Skeletal muscle satellite cell (primary cell): ENCODE data around the gene ASB1.

Experiments used
- H3K27me3 ChIP-seq: 2 replicates; pipeline ENCODE4 v1.7.0; 2013; ENCODE audit warnings: low read length; ENCODE audit not compliant: control insufficient read depth, insufficient read depth
- H3K36me3 ChIP-seq: 2 replicates; pipeline ENCODE4 v1.7.0; 2013; ENCODE audit warnings: mild to moderate bottlenecking, control low read depth, low read length; ENCODE audit not compliant: insufficient read depth
- H3K4me1 ChIP-seq: 2 replicates; pipeline ENCODE4 v1.7.0; 2013; ENCODE audit warnings: low read length; ENCODE audit not compliant: control insufficient read depth, insufficient read depth
- H3K4me2 ChIP-seq: 2 replicates; pipeline ENCODE4 v1.7.0; 2013; ENCODE audit warnings: mild to moderate bottlenecking, low read length
- H3K4me3 ChIP-seq: 2 replicates; pipeline ENCODE4 v1.7.0; 2013; ENCODE audit warnings: low read length
- H3K9ac ChIP-seq: 2 replicates; pipeline ENCODE4 v1.7.0; 2013; ENCODE audit warnings: mild to moderate bottlenecking, low read depth, low read length, moderate library complexity
- H3K9me3 ChIP-seq: replicated peaks from 2 replicates; pipeline ENCODE4 v1.7.0; 2013; ENCODE audit warnings: mild to moderate bottlenecking, control low read depth, low read length

Gene ASB1

GRCh38 chr2:238483656-238484055, 56.9 kb downstream of the ASB1 start:
- no peak overlapping the region for H3K4me3 ChIP-seq
- no peaks in the 10 kb centered on the region for H3K36me3 ChIP-seq
- H3K9me3 ChIP-seq: peaks cover 8% of the 10 kb centered on the region
- H3K4me1 ChIP-seq: no peaks in the 10 kb centered on the region
- H3K9ac ChIP-seq: no peak overlapping the region
- H3K27me3 ChIP-seq: no peaks in the 10 kb centered on the region
- H3K4me2 ChIP-seq: no peak overlapping the region

- Histone ChIP-seq H3K27me3 (no peaks in the 10 kb centered on the region), H3K4me1 (no peaks in the 10 kb centered on the region), H3K9ac (no peak overlapping the region), H3K4me3 (no peak overlapping the region), H3K4me2 (no peak overlapping the region), H3K36me3 (no peaks in the 10 kb centered on the region), H3K9me3 (peaks cover 6% of the 10 kb centered on the region)
These were observed 58.1 kb downstream of the ASB1 start for GRCh38 chr2:238484522-238485452.

GRCh38 chr2:238486123-238486848, 59.6 kb downstream of the ASB1 start:
- no peak overlapping the region for H3K4me3 ChIP-seq
- H3K4me2 ChIP-seq: no peak overlapping the region
- no peaks in the 10 kb centered on the region for H3K36me3 ChIP-seq
- no peaks in the 10 kb centered on the region for H3K9me3 ChIP-seq
- H3K27me3 ChIP-seq: no peaks in the 10 kb centered on the region
- no peak overlapping the region for H3K9ac ChIP-seq
- no peaks in the 10 kb centered on the region for H3K4me1 ChIP-seq

GRCh38 chr2:238487134-238487533, 60.4 kb downstream of the ASB1 start:
- H3K4me2 ChIP-seq: no peak overlapping the region
- H3K9ac ChIP-seq: no peak overlapping the region
- H3K4me1 ChIP-seq: no peaks in the 10 kb centered on the region
- H3K36me3 ChIP-seq: no peaks in the 10 kb centered on the region
- H3K27me3 ChIP-seq: no peaks in the 10 kb centered on the region
- no peaks in the 10 kb centered on the region for H3K9me3 ChIP-seq
- no peak overlapping the region for H3K4me3 ChIP-seq

GRCh38 chr2:238487652-238488346, 61.1 kb downstream of the ASB1 start:
- H3K36me3 ChIP-seq: no peaks in the 10 kb centered on the region
- no peaks in the 10 kb centered on the region for H3K4me1 ChIP-seq
- H3K9ac ChIP-seq: no peak overlapping the region
- H3K27me3 ChIP-seq: no peaks in the 10 kb centered on the region
- no peak overlapping the region for H3K4me3 ChIP-seq
- H3K9me3 ChIP-seq: no peaks in the 10 kb centered on the region
- no peak overlapping the region for H3K4me2 ChIP-seq

GRCh38 chr2:238488347-238488826, 61.7 kb downstream of the ASB1 start:
- no peak overlapping the region for H3K9ac ChIP-seq
- H3K4me3 ChIP-seq: no peak overlapping the region
- H3K4me2 ChIP-seq: no peak overlapping the region
- H3K4me1 ChIP-seq: no peaks in the 10 kb centered on the region
- H3K27me3 ChIP-seq: no peaks in the 10 kb centered on the region
- H3K9me3 ChIP-seq: no peaks in the 10 kb centered on the region
- H3K36me3 ChIP-seq: no peaks in the 10 kb centered on the region

GRCh38 chr2:238489431-238489830, 62.7 kb downstream of the ASB1 start:
- no peak overlapping the region for H3K4me3 ChIP-seq
- no peaks in the 10 kb centered on the region for H3K27me3 ChIP-seq
- no peak overlapping the region for H3K4me2 ChIP-seq
- H3K4me1 ChIP-seq: no peaks in the 10 kb centered on the region
- H3K36me3 ChIP-seq: no peaks in the 10 kb centered on the region
- no peak overlapping the region for H3K9ac ChIP-seq
- H3K9me3 ChIP-seq: no peaks in the 10 kb centered on the region

- H3K4me1 ChIP-seq: no peaks in the 10 kb centered on the region
- H3K4me2 ChIP-seq: no peak overlapping the region
- no peaks in the 10 kb centered on the region for H3K36me3 ChIP-seq
- no peak overlapping the region for H3K9ac ChIP-seq
- H3K4me3 ChIP-seq: no peak overlapping the region
- H3K9me3 ChIP-seq: no peaks in the 10 kb centered on the region
- no peaks in the 10 kb centered on the region for H3K27me3 ChIP-seq
These were observed 63.2 kb downstream of the ASB1 start for GRCh38 chr2:238489896-238490295.

- H3K27me3 ChIP-seq: no peaks in the 10 kb centered on the region
- no peaks in the 10 kb centered on the region for H3K36me3 ChIP-seq
- no peak overlapping the region for H3K4me3 ChIP-seq
These were observed 66.1 kb downstream of the ASB1 start for GRCh38 chr2:238492840-238493239.

GRCh38 chr2:238493411-238493810, 66.7 kb downstream of the ASB1 start:
- no peak overlapping the region for H3K9ac ChIP-seq

More at GRCh38 chr2:238492840-238493239, 66.1 kb downstream of the ASB1 start:
- Histone ChIP-seq H3K9me3 (no peaks in the 10 kb centered on the region), H3K4me2 (no peak overlapping the region), H3K4me1 (no peaks in the 10 kb centered on the region), H3K9ac (no peak overlapping the region)

GRCh38 chr2:238493880-238494572, 67.3 kb downstream of the ASB1 start:
- no peaks in the 10 kb centered on the region for H3K27me3 ChIP-seq
- H3K4me2 ChIP-seq: no peak overlapping the region
- H3K4me1 ChIP-seq: no peaks in the 10 kb centered on the region
- H3K36me3 ChIP-seq: no peaks in the 10 kb centered on the region
- no peak overlapping the region for H3K4me3 ChIP-seq
- H3K9me3 ChIP-seq: no peaks in the 10 kb centered on the region
- H3K9ac ChIP-seq: no peak overlapping the region

More at GRCh38 chr2:238493411-238493810, 66.7 kb downstream of the ASB1 start:
- H3K36me3 ChIP-seq: no peaks in the 10 kb centered on the region
- no peaks in the 10 kb centered on the region for H3K4me1 ChIP-seq
- H3K9me3 ChIP-seq: no peaks in the 10 kb centered on the region
- no peak overlapping the region for H3K4me2 ChIP-seq
- H3K27me3 ChIP-seq: no peaks in the 10 kb centered on the region
- no peak overlapping the region for H3K4me3 ChIP-seq
